ENCODE results near the gene OSTM1.

DNA sequence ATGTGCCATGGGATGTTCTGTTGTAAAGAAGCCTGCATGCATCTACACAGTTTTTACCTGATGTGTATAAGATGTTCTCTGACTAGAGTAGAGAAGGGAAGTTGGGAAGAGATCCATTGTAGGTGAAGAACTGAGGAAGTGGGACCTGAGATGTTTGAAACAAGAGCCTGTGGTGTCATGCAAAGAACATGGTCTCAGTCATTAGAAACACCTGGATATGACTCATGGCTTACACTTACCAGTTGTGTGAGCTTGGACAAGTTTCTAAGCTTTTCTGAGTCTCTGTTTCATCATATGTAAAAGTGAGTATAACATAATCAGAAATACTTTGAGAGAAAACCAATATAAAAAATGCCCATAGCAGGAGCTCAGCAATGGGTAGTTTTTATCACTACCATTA, 64.6 kb downstream of the OSTM1 start:
- TF ChIP-seq EZH2 (IDR thresholded peaks at IDR 0.05; ENCODE audit: insufficient read depth, poor library complexity, severe bottlenecking) (no peak), EZH2phosphoT487 (IDR thresholded peaks at IDR 0.05; ENCODE audit: insufficient read depth, low read depth) (no peak)

Measured in GM23248 (cell line).